ENCODE data around the gene SENP6.
"Not testable (repeated sequence)": the region's sequence is repeated elsewhere in the genome, so short reads cannot be mapped to it uniquely, and the experiment has no call there.

SENP6 gene

DNA sequence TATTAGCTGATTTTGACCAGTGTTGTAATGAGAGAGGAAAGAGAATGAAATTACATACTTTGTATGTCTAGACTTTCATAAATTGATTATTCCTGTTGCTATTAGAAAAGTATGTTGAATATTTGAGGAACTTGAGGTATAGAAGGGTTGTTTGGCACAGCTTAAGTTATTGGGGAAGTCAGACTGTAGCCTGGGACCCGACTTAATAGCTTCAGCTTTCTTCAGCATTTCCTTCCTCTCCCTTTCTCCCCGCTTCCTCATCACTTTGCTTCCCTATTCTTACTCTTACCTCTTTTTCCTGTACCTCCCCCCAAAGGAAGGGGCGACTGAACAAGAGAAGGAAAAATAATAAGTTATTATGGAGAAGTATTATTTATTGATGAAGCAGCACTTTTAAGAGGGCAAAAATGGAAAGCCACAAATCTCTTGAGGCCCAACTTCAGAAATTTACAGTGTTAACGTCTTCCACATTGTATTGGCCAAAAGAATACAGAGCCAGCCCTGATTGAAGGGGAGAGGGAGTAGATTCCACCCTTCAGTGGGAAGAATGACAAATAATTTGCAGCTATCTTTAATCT lies 7.4 kb downstream of the SENP6 start:
- DNase-seq: peak in 1 of 2 donors; percentile 35

DNA sequence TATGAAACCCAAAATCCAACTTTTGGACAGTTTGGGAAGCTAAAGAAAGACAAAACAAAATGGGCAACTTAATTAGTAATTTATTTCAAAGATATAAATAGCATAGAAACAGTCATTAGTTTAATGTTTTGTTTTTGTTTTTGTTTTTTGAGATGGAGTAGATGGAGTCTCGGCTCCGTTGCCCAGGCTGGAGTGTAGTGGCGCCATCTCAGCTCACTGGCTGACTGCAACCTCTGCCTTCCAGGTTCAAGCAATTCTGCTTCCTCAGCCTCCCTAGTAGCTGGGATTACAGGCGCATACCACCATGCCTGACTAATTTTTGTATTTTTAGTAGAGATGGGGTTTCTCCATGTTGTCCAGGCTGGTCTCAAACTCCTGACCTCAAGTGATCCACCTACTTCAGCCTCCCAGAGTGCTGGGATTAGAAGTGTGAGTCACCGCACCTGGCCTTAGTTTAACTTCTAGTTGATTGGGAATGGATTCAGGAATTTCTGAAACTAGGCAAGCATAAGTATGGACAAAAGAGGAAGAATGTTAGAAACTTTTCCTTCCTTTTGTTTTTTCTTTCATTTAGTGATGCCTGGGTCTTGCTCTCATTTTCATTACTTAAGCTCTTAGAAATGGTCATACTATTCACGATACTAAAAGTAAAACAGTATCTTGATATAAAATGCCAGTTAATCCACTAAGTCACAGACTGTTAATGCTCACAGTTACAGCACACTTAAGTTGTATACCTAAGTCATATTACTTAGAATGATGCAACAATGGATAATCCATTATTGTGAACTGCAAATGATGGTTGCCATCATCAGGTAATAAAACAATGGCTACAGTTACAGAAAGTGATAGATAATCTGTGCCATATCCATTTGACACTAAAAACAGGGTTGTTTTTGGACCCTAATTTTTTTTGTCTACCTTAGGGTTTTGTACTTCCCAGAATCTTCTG lies 8.2 kb downstream of the SENP6 start:
- DNase-seq: no peak

DNA sequence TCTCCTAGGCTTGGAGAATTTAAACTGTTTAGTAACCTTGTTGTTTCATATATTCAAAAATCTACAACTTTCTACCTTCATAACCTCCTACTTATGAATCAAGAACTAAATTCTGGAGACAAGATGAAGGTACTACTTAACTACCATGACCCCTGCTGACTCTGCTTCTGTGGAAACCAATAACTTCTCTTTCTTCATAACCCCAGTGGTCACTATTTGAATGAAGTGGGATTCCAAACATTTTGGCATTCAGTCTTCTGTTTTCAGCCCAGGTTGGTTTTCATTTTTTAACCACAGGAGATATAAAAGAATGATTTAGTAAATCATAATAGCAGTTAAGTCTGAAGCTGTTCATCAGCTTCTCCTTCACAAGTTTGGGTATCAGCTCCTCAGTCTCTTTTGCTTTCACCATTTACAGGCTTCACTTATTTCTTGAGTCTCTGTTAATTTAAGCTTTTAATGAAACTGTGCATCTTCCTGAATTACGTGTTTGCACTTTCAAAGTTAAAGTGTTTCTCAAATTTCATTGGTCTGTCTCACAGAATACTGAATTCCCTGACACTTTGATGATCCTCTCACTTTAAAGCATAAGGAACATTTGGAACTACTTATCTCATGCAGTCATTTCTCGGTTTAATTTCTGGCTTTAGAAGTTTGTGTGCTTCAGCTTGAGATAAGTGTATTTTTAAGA lies 9.5 kb downstream of the SENP6 start:
- no peak for DNase-seq

GRCh38 chr6:75611702-75612375 lies 10.2 kb downstream of the SENP6 start:
- DNase-seq: no peak

GRCh38 chr6:75612434-75612833 lies 10.8 kb downstream of the SENP6 start:
- DNase-seq: no peak

- DNase-seq: no peak
Measured at GRCh38 chr6:75613056-75613501, 11.4 kb downstream of the SENP6 start.

DNA sequence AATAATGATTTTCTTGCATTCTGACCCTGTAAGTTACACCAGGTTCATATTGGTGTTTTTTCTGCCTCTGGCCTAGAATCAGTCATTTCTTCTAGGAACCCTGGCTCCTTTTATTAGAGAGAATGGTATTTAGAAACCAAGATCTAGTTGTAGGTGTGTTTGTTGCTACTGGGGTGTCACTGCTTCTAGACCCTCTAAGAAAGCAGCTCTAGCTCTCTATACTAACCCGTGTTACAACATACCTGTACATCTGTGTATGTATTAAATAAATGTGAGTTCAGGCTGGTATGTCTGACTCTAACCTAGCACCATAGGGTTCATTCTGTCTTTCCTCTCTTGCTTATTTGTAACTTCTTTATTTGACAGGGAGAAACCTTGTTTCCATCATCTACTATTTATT lies 16.8 kb downstream of the SENP6 start:
- DNase-seq: no peak

GRCh38 chr6:75619230-75619899 lies 17.7 kb downstream of the SENP6 start:
- peak in 1 of 2 donors; percentile 32 for DNase-seq

- DNase-seq: no peak
Measured at GRCh38 chr6:75620381-75621304, 19.0 kb downstream of the SENP6 start.

- no peak for DNase-seq
Measured at GRCh38 chr6:75621846-75622245, 20.2 kb downstream of the SENP6 start.

DNA sequence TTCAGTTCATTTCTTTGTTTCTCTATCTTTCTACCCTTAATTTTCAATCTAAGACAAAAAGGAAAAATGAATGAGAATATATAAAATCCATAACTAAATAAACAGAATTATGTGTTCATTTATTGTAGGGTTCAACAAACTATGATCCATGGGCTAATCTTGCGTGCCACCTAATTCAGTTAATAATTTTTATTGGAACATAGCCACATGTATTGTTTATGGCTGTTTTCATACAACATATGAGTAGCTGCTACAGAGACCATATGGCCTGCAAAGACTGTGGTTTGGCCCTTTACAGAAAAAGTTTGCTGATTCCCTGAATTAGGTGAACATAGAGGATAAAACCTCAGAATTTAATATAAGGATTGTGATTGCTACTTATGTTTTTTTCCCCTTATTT lies 21.8 kb downstream of the SENP6 start:
- no peak for DNase-seq

DNA sequence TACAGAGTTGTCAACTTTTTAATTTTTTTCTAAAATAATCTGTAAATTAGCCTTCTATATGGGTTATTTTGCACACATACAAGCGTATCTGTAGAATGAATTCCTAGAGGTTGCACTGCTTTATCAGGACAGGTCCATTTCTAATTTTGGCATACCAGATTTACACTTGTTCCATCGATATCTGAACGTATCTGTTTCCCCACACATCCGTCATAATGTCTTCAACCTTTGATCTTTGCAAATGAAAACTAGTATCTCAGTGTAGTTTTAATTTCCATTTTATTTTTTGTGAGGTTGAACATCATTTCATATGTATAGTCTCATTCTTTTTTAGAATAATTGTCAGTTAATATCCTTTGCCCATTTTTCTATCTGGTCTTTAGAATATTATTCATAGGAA lies 22.7 kb downstream of the SENP6 start:
- no peak for DNase-seq

GRCh38 chr6:75624988-75625387 lies 23.3 kb downstream of the SENP6 start:
- DNase-seq: no peak

DNA sequence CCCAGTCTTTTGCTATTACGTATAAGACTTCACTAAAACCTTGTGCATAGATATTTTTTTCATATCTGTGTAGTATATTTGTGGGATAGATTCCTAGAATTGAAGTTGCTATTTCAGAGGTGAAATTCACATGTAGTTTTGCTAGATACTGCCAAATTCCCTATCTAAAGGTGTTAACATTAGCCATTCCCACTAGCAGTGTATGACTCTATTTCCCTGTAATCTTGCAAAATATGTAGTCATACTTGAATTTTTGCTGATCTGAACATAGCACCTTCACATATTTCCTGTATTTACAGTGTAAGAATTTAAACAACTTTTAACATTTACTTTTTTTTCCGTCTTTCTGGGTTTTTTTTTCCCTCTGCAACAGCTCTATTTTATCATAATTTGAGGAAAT lies 24.9 kb downstream of the SENP6 start:
- no peak for DNase-seq

- DNase-seq: not testable (repeated sequence)
Measured at GRCh38 chr6:75627708-75628107, 26.0 kb downstream of the SENP6 start.

DNA sequence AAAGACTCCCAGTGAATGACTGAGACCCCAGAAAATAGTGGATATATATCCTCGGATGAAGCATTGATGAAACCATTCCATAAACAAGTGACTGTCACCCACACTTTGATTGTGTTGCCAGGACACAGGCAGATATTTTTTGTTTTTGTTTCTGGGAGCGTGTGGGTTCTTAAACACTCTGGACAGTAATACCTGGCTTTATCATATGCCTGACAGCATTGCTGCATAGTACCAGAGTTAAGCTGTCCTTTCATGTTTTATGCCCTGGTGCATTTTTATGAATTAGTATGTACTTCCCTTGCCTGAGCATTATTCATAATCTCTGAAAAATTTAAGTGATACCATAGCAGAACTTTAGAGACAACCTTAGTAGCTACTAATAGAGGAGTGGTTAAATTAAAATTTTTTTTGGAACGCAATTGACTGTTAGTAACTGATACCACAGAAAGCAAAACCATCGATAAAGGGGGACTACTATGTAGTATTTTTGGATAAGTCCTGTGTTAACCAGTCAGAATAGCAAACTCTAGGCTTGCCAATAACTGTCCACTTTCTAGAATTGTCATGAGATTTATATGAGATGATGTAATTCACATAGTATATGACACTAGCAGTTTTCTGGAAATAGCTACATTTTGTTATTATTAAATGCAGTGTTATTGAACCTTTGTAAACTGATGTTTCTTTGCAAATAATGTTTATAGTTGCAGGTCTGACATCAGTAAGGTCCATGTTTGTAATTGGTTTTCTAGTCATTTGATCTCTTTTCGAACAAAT lies 30.4 kb downstream of the SENP6 start:
- DNase-seq: no peak

- DNase-seq: no peak
Measured at GRCh38 chr6:75633045-75633444, 31.4 kb downstream of the SENP6 start.

DNA sequence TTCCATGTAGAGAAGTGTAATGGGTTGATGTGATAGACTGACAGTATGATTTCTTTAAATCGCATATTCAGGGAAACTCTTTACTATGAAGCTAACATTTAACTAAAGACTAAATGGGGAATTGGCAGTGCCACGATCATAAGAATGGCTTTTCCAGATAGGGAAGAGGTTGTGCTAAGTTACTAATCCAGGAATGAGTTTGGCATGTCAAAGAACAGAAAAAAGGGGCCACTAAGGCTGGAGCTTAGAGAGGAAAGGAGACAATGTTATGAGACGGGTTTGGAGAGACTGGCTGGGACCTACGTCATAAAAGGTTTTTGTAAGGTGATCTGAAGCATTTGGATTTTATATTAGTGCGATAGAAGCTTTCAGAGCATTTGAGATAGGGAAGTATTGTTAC lies 40.6 kb downstream of the SENP6 start:
- no peak for DNase-seq

GRCh38 chr6:75643173-75643572 lies 41.5 kb downstream of the SENP6 start:
- no peak for DNase-seq

GRCh38 chr6:75656479-75656878 lies 54.8 kb downstream of the SENP6 start:
- DNase-seq: no peak

DNA sequence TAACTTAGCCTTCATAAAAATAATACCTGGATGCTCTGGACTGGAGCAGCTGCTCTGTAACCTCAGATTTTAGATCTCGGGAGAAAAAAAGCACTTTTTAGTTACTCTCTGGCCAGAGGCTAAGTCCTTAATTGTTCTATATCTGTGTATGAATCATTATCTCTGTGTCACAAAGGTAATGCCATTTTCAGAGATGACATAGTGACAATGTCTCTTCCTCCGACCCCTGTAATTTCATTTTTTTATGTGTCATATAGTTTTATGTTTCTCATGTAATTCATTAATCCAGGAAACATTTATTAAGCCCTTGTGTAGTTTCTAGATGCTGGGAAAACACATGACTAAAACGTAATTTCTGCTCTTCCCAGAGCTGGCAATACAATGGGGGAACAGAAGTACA lies 55.6 kb downstream of the SENP6 start:
- DNase-seq: no peak

Data from hippocampal formation (tissue), 2 donors.